C1 segment of cervical spinal cord (tissue), 14 donors: ENCODE data around the gene HOXA9.

Source experiments
- DNase-seq, 14 donors: peaks; one replicate each; lab custom pipeline; 2025; lab: John Stamatoyannopoulos, UW

Gene HOXA9

DNA sequence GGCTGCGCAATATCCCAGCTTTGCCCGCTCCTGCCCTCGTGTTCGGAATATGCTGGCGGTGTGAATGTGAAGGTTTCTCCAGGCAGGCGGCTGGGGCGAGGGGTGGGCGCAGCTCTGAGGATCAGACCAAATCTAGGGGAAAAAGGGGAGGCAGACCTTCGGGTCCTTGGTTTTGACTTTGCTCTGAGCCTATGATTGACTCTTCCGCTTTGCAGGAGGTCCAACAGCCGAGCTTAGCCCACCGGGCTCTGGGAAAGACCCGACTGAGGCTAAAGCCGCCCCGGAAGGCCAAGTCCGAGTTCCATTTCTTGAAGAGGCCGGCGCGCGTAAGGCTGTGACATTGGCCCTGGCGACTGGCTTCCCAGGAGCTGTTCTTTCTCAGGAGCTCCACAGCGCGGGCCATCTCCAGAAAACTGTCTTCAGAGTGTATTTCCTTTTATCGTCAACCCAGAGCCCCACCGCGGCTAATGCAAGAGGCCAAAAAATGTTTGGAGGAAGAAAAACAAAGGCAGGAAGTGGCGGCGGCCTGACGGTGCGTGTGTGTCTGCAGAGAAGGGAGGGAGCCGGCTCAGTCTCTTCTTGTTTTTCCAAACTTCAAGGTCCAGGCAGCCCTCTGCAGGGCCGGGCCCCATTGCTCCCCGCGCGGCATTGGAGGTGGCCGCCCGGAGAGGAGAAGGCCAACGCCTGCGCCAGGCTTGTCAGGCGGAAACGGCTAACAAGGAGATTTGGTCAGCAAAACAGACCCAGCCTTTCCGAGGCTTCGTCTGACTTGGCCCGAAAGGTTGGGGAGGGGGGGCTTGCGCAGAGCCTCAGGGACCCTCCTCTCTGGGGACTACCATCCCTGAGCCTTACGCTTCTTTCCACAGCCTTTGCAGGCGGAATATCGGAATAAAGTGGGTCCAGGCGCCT is 23.3 kb upstream of the HOXA9 start:
- DNase-seq = no peak

DNA sequence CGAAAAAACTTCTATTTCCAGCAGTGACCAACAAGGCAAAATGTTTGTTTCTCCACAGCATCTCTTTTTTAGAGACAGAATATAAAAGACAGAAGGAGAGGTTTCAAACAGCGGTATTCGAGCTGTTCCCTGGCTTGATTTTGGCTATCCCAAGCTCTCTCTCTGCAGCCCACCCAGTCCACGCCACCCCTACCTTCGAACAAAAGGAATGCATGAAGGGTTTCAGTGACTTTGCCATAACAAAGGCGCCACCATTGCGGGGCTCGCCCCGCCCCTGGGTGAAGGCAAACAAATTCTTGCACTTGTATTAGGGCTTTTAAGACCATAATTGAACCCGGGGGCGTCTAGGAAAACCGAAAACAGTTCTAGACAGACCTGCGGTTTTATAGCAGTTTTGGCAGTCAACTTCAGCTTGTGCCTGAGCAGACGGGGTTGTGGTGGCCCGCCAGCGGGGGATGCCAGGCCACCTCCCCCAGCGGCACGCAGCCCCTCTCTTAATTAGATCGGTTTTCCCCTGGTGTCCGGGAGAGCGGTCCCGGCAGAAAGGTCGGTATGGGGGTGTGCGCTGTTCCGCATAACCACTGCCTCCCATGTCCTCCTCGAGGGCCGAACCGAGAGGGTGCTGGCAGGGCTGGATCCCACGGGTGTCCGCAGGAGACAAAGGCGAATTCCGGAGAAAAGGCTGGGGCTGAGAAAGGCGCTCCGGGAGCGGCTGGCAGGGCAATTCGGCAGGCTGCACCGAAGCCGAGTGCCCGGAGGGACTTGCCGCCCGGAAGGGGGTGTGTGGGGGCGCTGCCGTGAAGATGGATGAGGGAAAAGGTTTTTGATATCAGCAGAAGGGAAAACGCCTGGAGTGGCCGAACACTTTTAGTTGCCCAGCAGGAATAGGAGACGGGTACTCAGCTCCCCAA is 22.4 kb upstream of the HOXA9 start:
- no peak for DNase-seq

DNA sequence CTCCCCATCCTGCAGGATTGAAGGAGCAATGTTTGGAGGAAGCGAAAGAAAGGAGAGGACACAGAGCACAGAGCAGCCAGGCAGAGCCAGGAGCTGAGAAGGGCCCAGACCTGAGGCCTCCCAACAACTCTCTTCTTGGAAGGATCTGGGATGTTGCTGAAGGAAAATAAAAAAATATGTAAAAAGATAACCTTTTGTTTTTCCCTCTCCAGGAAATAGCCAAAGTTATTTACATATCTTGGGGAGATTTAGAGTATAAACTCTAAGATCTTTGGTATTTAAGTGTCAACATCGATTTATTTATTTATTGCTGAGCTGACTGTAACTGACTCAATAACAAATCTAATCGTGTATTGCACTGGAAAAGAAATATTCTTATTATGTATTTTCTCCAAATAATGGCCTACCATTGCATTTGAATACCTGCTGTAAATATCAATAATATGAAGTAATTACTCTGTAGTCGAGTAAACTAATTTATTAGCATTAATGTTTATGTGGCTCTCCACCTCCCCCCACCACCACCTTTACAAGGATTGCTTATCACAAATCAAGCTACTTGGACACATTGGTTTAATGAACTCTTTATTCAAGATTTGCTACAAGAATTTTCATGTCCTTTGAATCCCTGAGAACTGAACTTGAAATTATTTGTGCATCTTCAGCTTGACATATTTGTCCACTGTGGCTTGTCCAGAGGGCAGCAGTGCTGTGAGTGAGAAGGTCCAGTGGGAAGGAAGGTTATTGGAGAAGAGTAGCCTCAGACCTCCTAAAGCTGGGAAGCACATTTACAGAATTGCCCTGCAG is 21.5 kb upstream of the HOXA9 start:
- DNase-seq = no peak

DNA sequence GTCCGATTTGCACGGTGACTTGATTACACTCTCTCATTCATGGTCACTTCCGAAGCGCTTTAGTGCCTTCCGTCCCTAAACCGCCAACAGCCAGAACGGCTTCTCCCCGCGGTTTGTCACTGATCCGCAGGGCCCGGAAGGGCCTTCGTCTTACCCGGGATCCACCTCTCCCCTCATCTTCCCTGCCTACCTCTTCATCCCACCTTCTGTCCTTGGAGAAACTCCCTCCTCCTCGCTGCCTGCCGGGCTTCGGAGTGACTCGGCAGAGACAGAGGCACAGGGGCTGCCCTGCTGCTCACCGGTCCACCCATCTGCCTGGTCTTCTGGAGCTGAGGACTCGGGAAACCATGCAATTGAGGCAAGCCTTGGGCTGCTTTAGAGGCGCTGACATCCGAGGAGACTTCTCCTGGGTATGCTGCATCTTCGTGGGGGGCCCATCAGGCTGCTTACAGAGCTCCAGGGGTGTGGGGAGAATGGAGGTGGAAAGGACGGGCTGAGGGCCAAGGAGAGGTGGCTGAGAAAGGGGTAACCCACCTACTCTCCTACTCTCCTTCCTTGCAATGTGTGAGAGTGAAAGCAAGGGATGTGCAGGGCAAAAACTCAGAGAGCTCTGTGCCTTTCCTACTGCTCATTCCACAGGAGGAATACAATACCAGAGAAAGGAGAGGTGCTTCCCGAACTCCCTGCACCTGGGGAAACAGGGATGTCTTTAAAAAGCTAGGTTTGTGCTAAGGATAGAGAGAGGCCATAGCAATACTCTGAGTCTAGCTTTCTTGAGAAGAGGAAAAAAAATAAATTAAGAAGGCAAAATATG is 20.7 kb upstream of the HOXA9 start:
- no peak for DNase-seq

GRCh38 chr7:27185013-27185853 is 19.9 kb upstream of the HOXA9 start, which contains the start of gene HOXA11:
Gene HOXA11, minus strand, starts transcription at chr7:27185232. Its CDS starts 88 bp downstream, at chr7:27185144.
- no peak for DNase-seq

DNA sequence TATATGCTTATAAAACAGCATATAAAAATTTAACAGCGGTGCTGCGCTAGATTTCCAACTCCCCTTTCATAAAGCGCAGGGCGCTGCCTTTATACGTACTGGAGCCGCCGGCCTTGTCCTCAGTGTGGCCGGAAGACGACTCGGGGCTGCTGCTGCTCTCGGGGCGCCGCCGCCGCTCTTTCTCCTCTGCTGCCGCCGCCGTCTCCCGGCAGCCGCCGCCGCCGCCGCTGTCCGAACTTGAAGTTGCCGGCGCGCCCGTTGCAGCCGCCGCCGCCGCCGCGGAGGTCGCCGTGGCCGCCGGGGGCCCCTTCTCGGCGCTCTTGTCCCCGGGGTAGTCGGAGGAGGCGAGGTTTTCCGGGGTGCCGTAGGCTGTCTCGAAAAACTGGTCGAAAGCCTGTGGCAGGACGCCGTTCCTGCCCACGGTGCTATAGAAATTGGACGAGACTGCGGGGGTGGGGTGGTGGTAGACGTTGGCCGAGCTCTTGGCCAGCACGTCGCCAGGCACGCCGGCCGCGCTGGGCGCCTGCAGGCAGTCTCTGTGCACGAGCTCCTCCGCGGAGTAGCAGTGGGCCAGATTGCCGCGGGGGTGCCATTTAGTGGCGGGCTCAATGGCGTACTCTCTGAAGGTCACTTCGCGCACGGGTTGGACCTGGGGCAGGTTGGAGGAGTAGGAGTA is 19.1 kb upstream of the HOXA9 start:
- DNase-seq = no peak

- DNase-seq = no peak
These were observed 18.5 kb upstream of the HOXA9 start for GRCh38 chr7:27183682-27184336.

- DNase-seq = no peak
These were observed 17.7 kb upstream of the HOXA9 start for GRCh38 chr7:27182861-27183681.

GRCh38 chr7:27182285-27182841 is 17.0 kb upstream of the HOXA9 start:
- no peak for DNase-seq

GRCh38 chr7:27181795-27182275 is 16.5 kb upstream of the HOXA9 start:
- DNase-seq = no peak

DNA sequence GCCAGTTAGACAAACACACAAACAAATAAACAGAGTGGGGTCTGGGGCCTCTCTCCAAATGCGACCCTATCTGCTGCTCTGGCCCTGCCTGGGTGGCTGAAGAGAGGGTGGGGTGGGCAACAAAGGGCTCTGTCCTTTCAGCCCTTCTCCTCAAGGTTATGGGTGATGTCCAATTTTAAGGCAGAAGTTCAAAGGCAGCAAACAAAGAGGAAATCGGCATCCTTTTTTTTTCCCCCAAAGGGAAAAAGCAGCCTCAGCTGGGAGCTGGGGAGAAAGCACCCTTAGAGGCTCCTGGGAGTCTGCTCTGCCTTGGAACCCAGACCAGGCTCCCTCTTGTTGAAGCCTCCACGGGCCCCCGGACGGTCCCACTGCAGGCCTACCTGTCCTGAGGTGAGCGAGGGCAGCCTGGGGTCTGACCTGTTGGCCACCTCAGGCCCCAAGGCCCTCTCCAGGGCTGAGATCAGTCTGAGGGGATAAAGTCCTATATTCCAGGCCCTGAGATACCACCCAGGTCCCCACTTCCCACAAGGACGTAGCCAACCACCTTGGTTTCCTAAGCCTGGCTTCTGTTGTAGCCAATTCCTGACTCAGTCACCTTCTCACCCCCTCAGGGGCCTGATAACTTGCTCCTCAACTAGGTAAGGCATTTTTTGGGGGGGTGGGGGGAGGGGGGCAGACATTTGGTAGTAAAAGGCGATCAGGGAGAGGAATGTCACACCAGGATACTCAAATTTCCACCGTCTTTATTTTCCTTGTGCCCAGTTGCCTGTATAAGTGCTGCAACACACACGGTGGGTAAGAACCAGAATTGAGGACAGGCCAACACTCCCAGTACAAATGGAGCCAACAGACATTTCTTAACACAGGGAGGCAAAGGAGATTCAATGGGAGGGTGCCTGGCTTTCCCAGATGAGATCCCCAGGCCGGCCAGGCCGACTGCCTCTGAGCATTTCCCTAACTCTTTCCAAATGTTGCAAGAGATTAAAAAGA is 15.4 kb upstream of the HOXA9 start:
- DNase-seq = no peak

- DNase-seq = peak in 4 of 14 donors; percentile 2 to 46 (median 14)
These were observed 14.4 kb upstream of the HOXA9 start for GRCh38 chr7:27179503-27180430.

DNA sequence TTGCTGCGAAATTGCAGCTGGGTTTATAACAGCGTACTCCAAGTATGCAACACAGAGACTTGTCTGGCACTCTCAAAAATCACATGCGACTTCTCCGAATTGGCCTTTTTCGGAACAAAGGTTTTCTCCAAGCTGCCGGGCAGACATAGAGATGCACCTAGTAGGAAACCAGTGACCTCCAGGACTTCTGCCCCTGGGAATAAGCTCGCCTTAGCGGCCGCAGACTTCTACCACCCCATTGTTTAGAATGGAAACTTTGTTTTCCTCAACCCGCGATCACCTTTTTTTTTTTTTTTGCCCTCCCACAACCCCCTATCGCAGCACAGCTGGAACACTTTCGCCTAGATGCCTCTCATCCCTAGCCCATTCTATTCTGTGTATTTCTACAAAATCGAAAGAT is 13.7 kb upstream of the HOXA9 start:
- no peak for DNase-seq

- DNase-seq = no peak
These were observed 13.0 kb upstream of the HOXA9 start for GRCh38 chr7:27178366-27178765.

- DNase-seq = no peak
These were observed 12.5 kb upstream of the HOXA9 start for GRCh38 chr7:27177795-27178320.
